ENCODE results near the gene CCDC63. TPM values are rescaled to one million over a fixed set of nuclear protein-coding genes. Genes with fewer than 3 reads are reported as not detected.

Gene CCDC63
- not detected for total RNA-seq

DNA sequence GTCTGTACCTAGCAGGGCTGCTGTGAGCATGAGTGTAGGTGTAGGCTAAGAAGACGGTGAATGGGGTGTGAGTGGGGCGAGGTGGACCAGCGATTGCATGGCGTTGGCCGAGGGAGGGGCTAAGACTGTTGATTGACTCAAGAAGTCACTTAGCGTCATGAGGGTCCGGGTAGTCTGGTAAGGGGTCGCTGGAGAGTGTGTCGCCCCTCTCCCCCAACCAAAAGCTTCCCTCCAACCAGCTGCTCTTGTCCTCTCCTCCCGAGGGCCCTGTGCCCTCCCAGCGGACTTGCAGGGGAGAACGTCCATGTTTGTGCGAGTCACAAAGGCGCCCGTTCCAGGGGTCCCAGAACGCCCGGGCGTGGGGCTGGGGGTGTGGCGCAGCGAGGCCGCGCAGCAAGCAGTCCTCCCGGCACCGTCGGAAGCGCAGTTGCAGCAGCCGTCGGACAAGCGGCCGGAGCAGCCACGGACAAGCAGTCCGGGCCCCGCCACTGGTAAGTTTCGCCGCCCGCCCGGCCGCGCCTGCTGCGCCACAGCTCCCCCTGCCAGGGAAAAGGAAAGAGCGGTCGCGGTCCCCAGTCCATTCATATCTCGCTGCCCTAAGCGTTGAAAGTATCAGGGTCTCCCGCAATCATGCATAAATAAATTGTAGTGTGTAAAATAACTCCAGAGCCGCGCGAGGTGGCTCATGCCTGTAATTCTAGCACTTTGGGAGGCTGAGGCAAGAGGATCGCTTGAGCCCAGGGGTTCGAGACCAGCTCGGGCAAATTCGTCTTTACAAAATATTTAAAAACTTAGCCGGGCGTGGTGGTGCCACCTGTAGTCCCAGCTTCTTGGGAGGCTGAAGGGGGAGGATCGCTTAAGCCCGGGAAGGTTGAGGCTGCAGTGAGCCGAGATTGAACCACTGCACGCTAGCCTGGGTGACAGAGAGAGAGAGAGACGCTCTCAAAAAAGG lies at the start of gene CCDC63:
CCDC63 (plus strand) TSS at position 373 of the 952 bp plus-strand sequence. CDS start 5,968 bp downstream, outside the sequence.

DNA sequence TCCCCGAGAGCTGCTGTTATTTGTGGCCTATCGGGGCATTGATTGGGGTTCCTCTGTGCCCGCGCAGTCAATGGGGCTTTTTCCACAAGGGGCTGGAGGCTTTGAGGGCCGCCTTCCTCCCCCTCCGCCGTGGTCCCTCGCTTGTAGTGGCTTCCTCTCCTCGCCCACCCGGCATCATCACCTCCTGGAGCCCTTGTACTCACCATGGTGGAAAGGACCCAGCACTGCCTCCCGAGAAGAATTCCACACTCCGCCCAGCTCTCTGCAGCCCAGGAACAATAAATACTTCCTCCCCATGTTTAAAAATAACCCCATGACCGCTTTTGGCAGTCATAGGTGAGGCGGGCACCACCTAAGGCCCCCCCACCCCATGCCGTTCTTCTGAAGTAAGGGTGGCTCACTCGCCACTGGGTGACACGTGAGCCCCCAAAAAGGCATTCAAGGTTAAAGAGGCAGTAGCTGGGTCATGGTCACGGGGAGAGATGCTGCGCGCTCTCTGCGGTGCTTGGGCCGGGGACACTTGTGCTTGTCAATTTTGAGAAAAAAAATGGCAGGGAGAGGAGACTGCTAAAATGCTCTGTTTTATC lies 73.6 kb downstream of the CCDC63 start, which contains the start of gene MYL2:
MYL2 (minus strand) TSS at position 256 of the 587 bp plus-strand sequence; CDS start at position 206, 50 bp downstream.

Other genes with a start within 250 kb of the CCDC63 start
- 1 to 10 TPM; 4.8 to 6.2 TPM for gene TCTN1, start 232.9 kb upstream of the CCDC63 start, total RNA-seq
- 10 to 100 TPM; 26.9 to 29.4 TPM for gene HVCN1, start 157.9 kb upstream of the CCDC63 start, total RNA-seq
- gene PPP1CC, start 104.1 kb upstream of the CCDC63 start, total RNA-seq = 100 to 1,000 TPM; 176 to 178 TPM
- not detected for gene MYL2, start 73.6 kb downstream of the CCDC63 start, total RNA-seq
- 1 to 10 TPM; 4.8 to 5.1 TPM for gene CUX2, start 187.2 kb downstream of the CCDC63 start, total RNA-seq

All from activated naive CD4-positive, alpha-beta T cell treated with anti-CD3 and anti-CD28 coated beads, Interleukin-2, amount 10 ng/mL, durations not matched to agents 5 hours and 36 hours (primary cell).